ENCODE measurements around the gene NUFIP1.
"Not testable (repeated sequence)": the region's sequence is repeated elsewhere in the genome, so short reads cannot be mapped to it uniquely, and the experiment has no call there.

Gene NUFIP1

GRCh38 chr13:44969551-44970484, 19.5 kb downstream of the NUFIP1 start:
- DNase-seq: peak; percentile 40

- DNase-seq: no peak
Observed at GRCh38 chr13:44968434-44968815, 20.8 kb downstream of the NUFIP1 start.

GRCh38 chr13:44967704-44968433, 21.4 kb downstream of the NUFIP1 start:
- DNase-seq: no peak

- DNase-seq: no peak
Observed at GRCh38 chr13:44961997-44962396, 27.3 kb downstream of the NUFIP1 start.

- DNase-seq: no peak
Observed at GRCh38 chr13:44955406-44955805, 33.9 kb downstream of the NUFIP1 start.

- no peak for DNase-seq
Observed at GRCh38 chr13:44954224-44954623, 35.0 kb downstream of the NUFIP1 start.

GRCh38 chr13:44952671-44953070, 36.6 kb downstream of the NUFIP1 start:
- no peak for DNase-seq

GRCh38 chr13:44951184-44951583, 38.1 kb downstream of the NUFIP1 start:
- DNase-seq: no peak

- not testable (repeated sequence) for DNase-seq
Observed at GRCh38 chr13:44943411-44943810, 45.9 kb downstream of the NUFIP1 start.

- no peak for DNase-seq
Observed at GRCh38 chr13:44938854-44939253, 50.4 kb downstream of the NUFIP1 start.

- DNase-seq: no peak
Observed at GRCh38 chr13:44936246-44936645, 53.0 kb downstream of the NUFIP1 start.

- DNase-seq: no peak
Observed at GRCh38 chr13:44934724-44935123, 54.5 kb downstream of the NUFIP1 start.

GRCh38 chr13:44932850-44933251, 56.4 kb downstream of the NUFIP1 start:
- DNase-seq: no peak

GRCh38 chr13:44932171-44932849, 57.0 kb downstream of the NUFIP1 start:
- DNase-seq: no peak

GRCh38 chr13:44930963-44931623, 58.2 kb downstream of the NUFIP1 start:
- no peak for DNase-seq

GRCh38 chr13:44930280-44930679, 59.0 kb downstream of the NUFIP1 start:
- no peak for DNase-seq

GRCh38 chr13:44929692-44930091, 59.6 kb downstream of the NUFIP1 start:
- DNase-seq: no peak

- no peak for DNase-seq
Observed at GRCh38 chr13:44927968-44928367, 61.3 kb downstream of the NUFIP1 start.

GRCh38 chr13:44921931-44922758, 67.1 kb downstream of the NUFIP1 start:
- peak; percentile 70 for DNase-seq

GRCh38 chr13:44921246-44921877, 67.9 kb downstream of the NUFIP1 start:
- DNase-seq: no peak

GRCh38 chr13:44920013-44920412, 69.3 kb downstream of the NUFIP1 start:
- DNase-seq: no peak
